ENCODE measurements around the gene S100A10.

S100A10 gene

DNA sequence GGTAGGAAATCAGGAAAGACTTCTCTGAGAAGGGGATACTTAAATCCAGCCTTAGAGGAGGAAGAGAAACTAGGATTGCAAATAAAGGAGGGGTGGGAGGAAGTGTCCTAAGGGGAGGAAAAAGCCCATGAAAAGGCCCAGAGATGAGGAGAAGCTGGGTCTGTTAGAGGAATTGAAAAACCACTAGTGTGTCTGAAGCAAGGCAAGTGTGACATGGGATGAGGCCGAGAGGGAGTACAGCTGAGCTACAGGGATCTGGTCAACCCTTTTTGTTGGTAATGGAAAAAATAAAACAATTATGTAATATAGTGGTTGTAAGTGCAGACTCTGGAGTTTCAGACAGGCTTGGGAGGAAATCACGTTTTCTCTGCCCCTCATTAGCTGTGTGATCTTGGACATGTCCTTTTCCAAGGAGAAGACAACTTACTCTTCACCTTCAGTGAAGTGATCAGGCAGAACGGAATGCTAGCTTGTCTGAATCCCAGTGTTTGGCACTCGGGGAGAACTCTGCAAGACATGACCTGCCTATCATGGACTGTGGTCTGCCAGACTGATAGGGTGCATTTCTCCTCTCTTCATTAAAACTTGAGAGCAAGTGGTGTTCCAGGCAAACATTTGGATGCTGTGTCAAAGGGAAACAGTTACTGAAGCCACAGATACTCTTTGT is 7.4 kb upstream of the S100A10 start:
- H3K27me3 ChIP-seq (ENCODE audit: insufficient read depth, insufficient read length), result peaks cover 3% of the 10 kb centered on the region
- no peaks in the 10 kb centered on the region for H3K36me3 ChIP-seq (ENCODE audit: insufficient read depth, insufficient read length, low read length)
- DNase-seq (ENCODE audit: low read depth, low spot score), result no peak
- no peak overlapping the region for H3K4me3 ChIP-seq (ENCODE audit: insufficient read length, low read depth)
- TF ChIP-seq YY1 (IDR thresholded peaks at IDR 0.05; ENCODE audit: insufficient read depth, insufficient read length) (no peak), SUZ12 (IDR thresholded peaks at IDR 0.05; ENCODE audit: extremely low read depth, insufficient read depth, insufficient read length) (no peak), ZNF274 (IDR thresholded peaks at IDR 0.05; ENCODE audit: low read depth, low read length) (no peak)
- H3K4me1 ChIP-seq (ENCODE audit: insufficient read depth, insufficient read length), result no peaks in the 10 kb centered on the region
- no peak overlapping the region for H3K9ac ChIP-seq (ENCODE audit: insufficient read length, low read depth)
- H3K9me3 ChIP-seq (ENCODE audit: insufficient read depth, low read length), result no peaks in the 10 kb centered on the region

DNA sequence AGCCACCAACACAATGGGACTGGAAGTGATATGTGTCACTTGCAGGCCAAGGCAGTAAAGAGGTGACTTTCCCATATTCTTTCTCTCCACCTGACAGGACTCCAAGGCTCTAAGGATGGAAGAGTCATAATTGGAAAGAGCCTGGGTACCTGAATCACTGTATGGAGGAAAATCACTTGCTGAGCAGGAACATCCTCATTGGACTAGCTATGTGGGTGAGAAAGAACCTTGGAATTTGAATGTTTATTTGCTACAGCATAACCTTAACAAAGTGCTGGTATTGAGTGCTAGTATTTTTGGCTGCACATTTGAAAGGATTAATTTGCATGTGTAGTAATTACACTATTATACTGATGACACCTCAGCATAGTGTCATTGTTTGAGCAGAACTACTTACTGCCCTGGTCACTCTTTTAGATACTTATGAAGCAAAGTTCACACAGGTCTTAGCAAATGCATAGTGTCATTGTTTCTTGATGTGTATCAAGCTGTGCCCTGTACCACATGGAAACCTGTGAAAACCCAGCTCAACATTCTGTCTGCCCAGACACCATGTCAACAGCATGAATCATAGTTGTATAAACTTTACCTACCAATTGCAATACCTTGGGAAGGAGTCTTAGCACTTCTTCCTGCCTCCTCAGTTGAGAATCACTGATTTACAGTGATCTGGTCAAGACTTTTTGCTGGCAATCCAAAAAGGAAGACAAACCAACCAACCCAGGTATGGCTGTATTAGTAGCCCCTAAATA is 5.1 kb upstream of the S100A10 start:
- H3K4me1 ChIP-seq (ENCODE audit: insufficient read depth, insufficient read length), result no peaks in the 10 kb centered on the region
- no peak for DNase-seq (ENCODE audit: low read depth, low spot score)
- TF ChIP-seq YY1 (IDR thresholded peaks at IDR 0.05; ENCODE audit: insufficient read depth, insufficient read length) (no peak), SUZ12 (IDR thresholded peaks at IDR 0.05; ENCODE audit: extremely low read depth, insufficient read depth, insufficient read length) (no peak), ZNF274 (IDR thresholded peaks at IDR 0.05; ENCODE audit: low read depth, low read length) (no peak)
- H3K9me3 ChIP-seq (ENCODE audit: insufficient read depth, low read length), result no peaks in the 10 kb centered on the region
- H3K36me3 ChIP-seq (ENCODE audit: insufficient read depth, insufficient read length, low read length), result no peaks in the 10 kb centered on the region
- no peak overlapping the region for H3K9ac ChIP-seq (ENCODE audit: insufficient read length, low read depth)
- H3K4me3 ChIP-seq (ENCODE audit: insufficient read length, low read depth), result no peak overlapping the region
- no peaks in the 10 kb centered on the region for H3K27me3 ChIP-seq (ENCODE audit: insufficient read depth, insufficient read length)

DNA sequence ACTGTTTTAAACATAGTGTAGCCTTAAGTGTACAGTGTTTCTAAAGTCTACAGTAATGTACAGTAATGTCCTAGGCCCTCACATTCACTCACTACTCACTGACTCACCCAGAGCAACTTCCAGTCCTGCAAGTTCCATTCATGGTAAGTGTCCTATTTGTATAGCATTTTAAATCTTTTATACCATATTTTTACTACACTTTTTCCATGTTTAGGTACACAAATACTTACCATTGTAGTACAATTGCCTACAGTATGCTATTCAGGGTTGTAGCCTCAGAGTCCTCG is 3.6 kb upstream of the S100A10 start:
- no peak overlapping the region for H3K4me3 ChIP-seq (ENCODE audit: insufficient read length, low read depth)
- H3K27me3 ChIP-seq (ENCODE audit: insufficient read depth, insufficient read length), result no peaks in the 10 kb centered on the region
- TF ChIP-seq SUZ12 (IDR thresholded peaks at IDR 0.05; ENCODE audit: extremely low read depth, insufficient read depth, insufficient read length) (no peak), YY1 (IDR thresholded peaks at IDR 0.05; ENCODE audit: insufficient read depth, insufficient read length) (no peak), ZNF274 (IDR thresholded peaks at IDR 0.05; ENCODE audit: low read depth, low read length) (no peak)
- H3K36me3 ChIP-seq (ENCODE audit: insufficient read depth, insufficient read length, low read length), result peaks cover 1% of the 10 kb centered on the region
- H3K9ac ChIP-seq (ENCODE audit: insufficient read length, low read depth), result no peak overlapping the region
- no peaks in the 10 kb centered on the region for H3K4me1 ChIP-seq (ENCODE audit: insufficient read depth, insufficient read length)
- DNase-seq (ENCODE audit: low read depth, low spot score), result no peak
- no peaks in the 10 kb centered on the region for H3K9me3 ChIP-seq (ENCODE audit: insufficient read depth, low read length)

DNA sequence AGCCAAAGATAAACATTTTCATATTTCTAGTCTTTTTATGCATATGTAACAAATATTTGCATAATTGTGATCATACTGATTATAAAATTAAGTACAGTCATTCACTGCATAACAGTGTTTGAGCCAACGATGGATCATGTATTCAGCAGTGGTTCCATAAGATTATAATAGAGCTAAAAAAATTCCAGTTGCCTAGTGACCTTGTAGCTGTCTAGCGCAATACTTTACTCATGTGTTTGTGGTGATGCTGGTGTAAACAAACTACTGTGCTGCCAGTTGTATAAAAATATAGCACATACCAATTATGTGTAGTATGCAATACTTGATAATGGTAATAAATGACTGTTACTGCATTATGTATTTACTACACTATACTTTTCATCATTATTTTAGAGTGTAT is 2.1 kb upstream of the S100A10 start:
- no peaks in the 10 kb centered on the region for H3K4me1 ChIP-seq (ENCODE audit: insufficient read depth, insufficient read length)

DNA sequence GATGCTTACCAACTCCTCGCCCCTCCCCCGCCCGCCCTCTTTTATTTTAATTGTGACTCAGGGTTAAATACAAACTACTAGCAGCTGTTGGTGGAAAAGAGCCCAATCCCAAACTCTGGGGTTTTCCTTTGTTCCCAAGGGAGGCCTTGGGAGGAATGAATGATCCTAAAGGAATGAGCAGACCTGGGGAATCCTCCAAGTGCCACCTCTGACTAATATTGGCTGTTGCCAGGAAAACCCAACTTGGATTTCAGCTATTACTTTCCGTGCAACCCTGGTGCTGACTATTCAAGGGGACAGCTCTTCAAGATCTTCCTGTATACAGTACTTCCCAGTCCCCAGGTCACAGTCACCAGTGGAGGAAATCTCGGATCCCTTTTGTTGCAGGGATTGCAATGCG is 1.3 kb upstream of the S100A10 start:
- H3K9ac ChIP-seq (ENCODE audit: insufficient read length, low read depth), result no peak overlapping the region
- DNase-seq (ENCODE audit: low read depth, low spot score), result no peak
- H3K27me3 ChIP-seq (ENCODE audit: insufficient read depth, insufficient read length), result peaks cover 5% of the 10 kb centered on the region
- peaks cover 2% of the 10 kb centered on the region for H3K4me1 ChIP-seq (ENCODE audit: insufficient read depth, insufficient read length)
- no peak for TF ChIP-seq YY1 (IDR thresholded peaks at IDR 0.05; ENCODE audit: insufficient read depth, insufficient read length)
- peaks cover 24% of the 10 kb centered on the region for H3K36me3 ChIP-seq (ENCODE audit: insufficient read depth, insufficient read length, low read length)
- no peak overlapping the region for H3K4me3 ChIP-seq (ENCODE audit: insufficient read length, low read depth)
- H3K9me3 ChIP-seq (ENCODE audit: insufficient read depth, low read length), result no peaks in the 10 kb centered on the region

More for the DNA sequence above, 2.1 kb upstream of the S100A10 start:
- Histone ChIP-seq H3K9ac (ENCODE audit: insufficient read length, low read depth) (no peak overlapping the region), H3K27me3 (ENCODE audit: insufficient read depth, insufficient read length) (peaks cover 5% of the 10 kb centered on the region), H3K4me3 (ENCODE audit: insufficient read length, low read depth) (no peak overlapping the region), H3K36me3 (ENCODE audit: insufficient read depth, insufficient read length, low read length) (peaks cover 16% of the 10 kb centered on the region), H3K9me3 (ENCODE audit: insufficient read depth, low read length) (no peaks in the 10 kb centered on the region)
- no peak for DNase-seq (ENCODE audit: low read depth, low spot score)
- TF ChIP-seq YY1 (IDR thresholded peaks at IDR 0.05; ENCODE audit: insufficient read depth, insufficient read length), result no peak
- no peak for TF ChIP-seq ZNF274 (IDR thresholded peaks at IDR 0.05; ENCODE audit: low read depth, low read length)
- TF ChIP-seq SUZ12 (IDR thresholded peaks at IDR 0.05; ENCODE audit: extremely low read depth, insufficient read depth, insufficient read length), result no peak

DNA sequence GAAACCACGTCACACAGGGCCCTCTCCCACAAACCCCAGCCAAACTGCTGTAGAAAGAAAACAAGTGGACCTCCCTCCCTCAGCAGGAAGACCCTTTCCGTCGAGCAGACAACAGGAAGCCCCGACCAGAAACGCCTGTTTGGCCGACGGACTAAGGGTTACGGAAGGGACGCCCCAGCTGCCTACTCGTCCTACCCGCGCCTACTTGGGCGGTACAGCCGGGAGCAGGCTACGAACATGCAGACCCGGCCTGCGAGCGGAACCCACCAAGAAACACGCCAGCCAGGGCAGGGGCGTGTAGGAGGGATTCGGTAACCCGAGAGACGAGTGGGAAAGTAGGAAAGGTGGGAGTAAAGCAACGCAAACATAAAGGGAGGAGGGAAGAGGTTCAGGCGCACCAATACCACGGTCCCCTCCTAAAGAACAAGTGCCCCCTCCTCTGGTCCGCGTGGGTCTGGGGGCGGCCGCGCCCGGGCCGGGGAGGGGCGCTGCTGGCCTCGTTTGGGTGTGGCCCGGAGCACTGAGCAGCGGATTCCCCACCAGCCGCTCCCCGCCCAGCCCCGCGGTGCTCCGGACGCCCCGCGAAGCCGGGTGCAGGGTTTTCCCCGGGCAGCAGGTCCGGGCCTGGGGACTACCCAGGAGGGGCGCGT is 450 bp downstream of the S100A10 start:
- Histone ChIP-seq H3K27me3 (ENCODE audit: insufficient read depth, insufficient read length) (peaks cover 5% of the 10 kb centered on the region), H3K9ac (ENCODE audit: insufficient read length, low read depth) (peak overlapping the region; percentile 96), H3K9me3 (ENCODE audit: insufficient read depth, low read length) (no peaks in the 10 kb centered on the region), H3K4me3 (ENCODE audit: insufficient read length, low read depth) (peak overlapping the region; percentile 92), H3K36me3 (ENCODE audit: insufficient read depth, insufficient read length, low read length) (peaks cover 29% of the 10 kb centered on the region), H3K4me1 (ENCODE audit: insufficient read depth, insufficient read length) (peaks cover 6% of the 10 kb centered on the region)
- no peak for DNase-seq (ENCODE audit: low read depth, low spot score)
- TF ChIP-seq SUZ12 (IDR thresholded peaks at IDR 0.05; ENCODE audit: extremely low read depth, insufficient read depth, insufficient read length), result no peak
- TF ChIP-seq YY1 (IDR thresholded peaks at IDR 0.05; ENCODE audit: insufficient read depth, insufficient read length), result no peak
- no peak for TF ChIP-seq ZNF274 (IDR thresholded peaks at IDR 0.05; ENCODE audit: low read depth, low read length)

DNA sequence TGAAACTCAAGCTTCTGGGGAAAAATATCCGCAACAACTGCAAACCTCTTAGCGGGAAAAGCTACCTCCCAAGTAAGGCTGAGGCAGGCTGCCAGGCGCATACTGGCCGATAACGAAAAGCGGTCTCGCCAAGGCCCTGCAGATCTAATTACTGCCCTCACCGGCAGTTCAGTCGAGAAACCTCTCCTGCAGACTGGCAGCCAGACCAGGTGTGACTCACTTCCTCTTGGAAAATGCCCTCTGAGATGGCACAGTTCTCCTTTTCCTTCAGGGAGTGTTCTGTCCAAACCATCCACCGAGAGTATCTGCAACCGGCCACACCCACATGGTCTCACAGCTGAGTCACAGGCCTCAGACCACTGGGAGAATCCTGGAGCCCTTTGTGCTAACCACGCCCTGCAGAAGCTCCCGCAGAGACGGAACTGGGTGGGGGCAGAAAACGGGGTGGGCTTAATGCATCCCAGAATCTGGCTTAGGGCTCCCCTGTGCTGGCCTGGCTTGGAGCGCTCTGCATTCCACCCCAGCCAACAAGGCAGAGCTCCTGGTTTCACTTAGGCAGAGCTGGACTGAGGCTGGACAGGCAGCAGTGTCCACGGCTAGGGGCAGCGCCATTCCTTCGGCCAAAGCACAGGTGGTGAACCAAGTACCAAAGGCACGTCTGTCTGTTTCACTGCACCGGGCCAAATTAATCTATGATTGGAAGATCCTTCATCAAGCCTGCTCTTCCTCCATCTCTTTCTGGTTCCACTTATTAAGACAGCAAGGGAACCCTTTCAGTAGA is 1.2 kb downstream of the S100A10 start:
- no peaks in the 10 kb centered on the region for H3K9me3 ChIP-seq (ENCODE audit: insufficient read depth, low read length)
- peak overlapping the region; percentile 92 for H3K4me3 ChIP-seq (ENCODE audit: insufficient read length, low read depth)
- peaks cover 32% of the 10 kb centered on the region for H3K36me3 ChIP-seq (ENCODE audit: insufficient read depth, insufficient read length, low read length)
- peaks cover 6% of the 10 kb centered on the region for H3K4me1 ChIP-seq (ENCODE audit: insufficient read depth, insufficient read length)
- peaks cover 5% of the 10 kb centered on the region for H3K27me3 ChIP-seq (ENCODE audit: insufficient read depth, insufficient read length)
- TF ChIP-seq ZNF274 (IDR thresholded peaks at IDR 0.05; ENCODE audit: low read depth, low read length) (no peak), SUZ12 (IDR thresholded peaks at IDR 0.05; ENCODE audit: extremely low read depth, insufficient read depth, insufficient read length) (no peak), YY1 (IDR thresholded peaks at IDR 0.05; ENCODE audit: insufficient read depth, insufficient read length) (no peak)
- H3K9ac ChIP-seq (ENCODE audit: insufficient read length, low read depth), result peak overlapping the region; percentile 96
- no peak for DNase-seq (ENCODE audit: low read depth, low spot score)

All from NT2/D1 (cell line).